IMR-90 (cell line): ENCODE measurements around the gene ANKRD55. TPM values are rescaled to one million over a fixed set of nuclear protein-coding genes. Genes with fewer than 3 reads are reported as not detected.
"Not testable (repeated sequence)": the region's sequence is repeated elsewhere in the genome, so short reads cannot be mapped to it uniquely, and the experiment has no call there.

Source experiments
- ATAC-seq: fragments of 200-7000 bp; cut with Tn5 transposase; 2 replicates; pipeline ENCODE4 v1.9.1; 2020; ENCODE audit warnings: low read depth, mild to moderate bottlenecking, moderate library complexity
- BruUV-seq: library from RNA; stranded (reverse); fragments of 400-500 nt; replicated peaks from 2 replicates; lab custom pipeline; 2021; lab: Mats Ljungman, UMichigan
- CTCF ChIA-PET: fragments of 300-600 bp; formaldehyde crosslinking; extraction: SDS; loops from one replicate; lab custom pipeline; 2021; ENCODE audit warnings: antibody characterized with exemption; lab: Yijun Ruan, JAX
- POLR2A ChIA-PET: fragments of 300-600 bp; sonication (Branson Sonifier 250); formaldehyde crosslinking; loops from one replicate; lab custom pipeline; 2022; ENCODE audit warnings: antibody characterized with exemption; ENCODE audit not compliant: unreplicated experiment; lab: Charles Lee
- DNase-seq: peaks from one replicate; pipeline ENCODE4 v3.0.0; 2013
- H2AFZ ChIP-seq: replicated peaks from 2 replicates; pipeline ENCODE3; 2013; ENCODE audit warnings: low read length, mild to moderate bottlenecking; ENCODE audit not compliant: poor library complexity
- H2AK5ac ChIP-seq: 2 replicates; pipeline ENCODE4 v1.6.1; 2013; ENCODE audit warnings: low read depth, low read length, inconsistent platforms
- H2AK9ac ChIP-seq: replicated peaks from 2 replicates; pipeline ENCODE3; 2013; ENCODE audit warnings: mild to moderate bottlenecking, low read depth, low read length, moderate library complexity; ENCODE audit not compliant: poor library complexity
- H2BK120ac ChIP-seq: 2 replicates; pipeline ENCODE4 v1.6.1; 2013; ENCODE audit warnings: low read depth, low read length, inconsistent platforms
- H2BK15ac ChIP-seq: 3 replicates; pipeline ENCODE4 v1.6.1; 2013; ENCODE audit warnings: low read depth, low read length, inconsistent platforms
- H2BK20ac ChIP-seq: 2 replicates; pipeline ENCODE4 v1.6.1; 2013; ENCODE audit warnings: low read depth, mild to moderate bottlenecking, inconsistent platforms, low read length, moderate library complexity
- H2BK5ac ChIP-seq: 2 replicates; pipeline ENCODE4 v1.6.1; 2013; ENCODE audit warnings: mild to moderate bottlenecking, low read depth, low read length, inconsistent platforms; ENCODE audit not compliant: poor library complexity, severe bottlenecking
- H3K14ac ChIP-seq: replicated peaks from 2 replicates; pipeline ENCODE4 v1.6.1; 2013; ENCODE audit warnings: low read depth, low read length, inconsistent platforms
- H3K18ac ChIP-seq: 2 replicates; pipeline ENCODE4 v1.6.1; 2013; ENCODE audit warnings: low read depth, low read length, control low read depth
- H3K23ac ChIP-seq: 2 replicates; pipeline ENCODE4 v1.6.1; 2013; ENCODE audit warnings: low read depth, low read length, inconsistent platforms
- H3K27ac ChIP-seq: 2 replicates; pipeline ENCODE4 v1.5.1; 2013; ENCODE audit warnings: mild to moderate bottlenecking, control low read depth, low read length; ENCODE audit not compliant: insufficient read depth
- H3K27me3 ChIP-seq: 2 replicates; pipeline ENCODE4 v1.6.1; 2013; ENCODE audit warnings: low read length; ENCODE audit not compliant: control insufficient read depth, insufficient read depth
- H3K36me3 ChIP-seq: 2 replicates; pipeline ENCODE4 v1.6.1; 2013; ENCODE audit warnings: low read length, mixed read lengths; ENCODE audit not compliant: control insufficient read depth, insufficient read depth
- H3K4ac ChIP-seq: 2 replicates; pipeline ENCODE4 v1.6.1; 2013; ENCODE audit warnings: low read depth, low read length, inconsistent platforms
- H3K4me1 ChIP-seq: 2 replicates; pipeline ENCODE4 v1.6.1; 2013; ENCODE audit warnings: low read length, mixed read lengths; ENCODE audit not compliant: control insufficient read depth, insufficient read depth
- H3K4me2 ChIP-seq: 2 replicates; pipeline ENCODE4 v1.6.1; 2013; ENCODE audit warnings: low read depth, mild to moderate bottlenecking, control low read depth, low read length, moderate library complexity
- H3K4me3 ChIP-seq: 2 replicates; pipeline ENCODE4 v1.5.1; 2013; ENCODE audit warnings: low read depth, mild to moderate bottlenecking, control low read depth, low read length, moderate library complexity; ENCODE audit not compliant: insufficient read depth
- H3K56ac ChIP-seq: 2 replicates; pipeline ENCODE4 v1.6.1; 2013; ENCODE audit warnings: low read length, inconsistent platforms; ENCODE audit not compliant: insufficient read depth; ENCODE audit errors: extremely low read depth
- H3K79me1 ChIP-seq, 2 experiments: 2 replicates each; pipeline ENCODE4 v1.6.1; 2013; ENCODE audit warnings: low read length in 2 of 2, inconsistent platforms in 1 of 2, low read depth in 1 of 2
- H3K9ac ChIP-seq: 2 replicates; pipeline ENCODE4 v1.6.1; 2013; ENCODE audit warnings: low read depth, low read length, control low read depth
- H3K9me1 ChIP-seq: 2 replicates; pipeline ENCODE4 v1.6.1; 2013; ENCODE audit warnings: low read length, inconsistent platforms; ENCODE audit not compliant: insufficient read depth
- H3K9me3 ChIP-seq: 2 replicates; pipeline ENCODE4 v1.6.1; 2013; ENCODE audit warnings: low read length; ENCODE audit not compliant: control insufficient read depth, insufficient read depth
- H4K20me1 ChIP-seq: 2 replicates; pipeline ENCODE4 v1.6.1; 2013; ENCODE audit warnings: low read length, inconsistent platforms; ENCODE audit not compliant: insufficient read depth
- H4K5ac ChIP-seq: 2 replicates; pipeline ENCODE4 v1.6.1; 2013; ENCODE audit warnings: mild to moderate bottlenecking, low read depth, low read length, control low read depth
- H4K8ac ChIP-seq, 2 experiments: 2 replicates each; pipeline ENCODE4 v1.6.1; 2013; ENCODE audit warnings: low read depth in 2 of 2, low read length in 2 of 2, control low read depth in 1 of 2, inconsistent platforms in 1 of 2
- H4K91ac ChIP-seq: 2 replicates; pipeline ENCODE4 v1.6.1; 2013; ENCODE audit warnings: low read depth, low read length, inconsistent platforms; ENCODE audit not compliant: insufficient read depth
- MXI1 ChIP-seq: IDR thresholded peaks from 2 replicates; pipeline ENCODE4 v1.6.1; 2012; ENCODE audit warnings: low read depth, mild to moderate bottlenecking, low read length, moderate library complexity, borderline replicate concordance
- POLR2A ChIP-seq: IDR thresholded peaks from 2 replicates; pipeline ENCODE4 v1.6.1; 2012; ENCODE audit warnings: mild to moderate bottlenecking, low read depth, low read length
- dilution Hi-C: fragments of 300-500 bp; cut with HindIII; formaldehyde crosslinking; loops from one replicate; pipeline ENCODE4 v1.14.3; 2018; ENCODE audit warnings: low sequenced_read_pairs; ENCODE audit not compliant: unreplicated experiment
- in situ Hi-C: fragments of 300-500 bp; cut with MboI; formaldehyde crosslinking; loops from 3 replicates; pipeline ENCODE4 v1.14.3; 2019; ENCODE audit warnings: low sequenced_read_pairs, inconsistent platforms, mixed read lengths
- intact Hi-C: fragments of 100-400 bp; cut with micrococcal nuclease; formaldehyde crosslinking; loops from 2 replicates; pipeline ENCODE4 v1.10.0; 2022
- polyA plus RNA-seq, 3 experiments: library from polyadenylated mRNA; depleted of rRNA; stranded (reverse); fragments of >200 nt; gene quantifications; 2 replicates each; pipeline ENCODE4 v1.2.3, GENCODE V29; 2012; ENCODE audit warnings: low replicate concordance in 1 of 3
- total RNA-seq: library from RNA; depleted of rRNA; stranded (reverse); fragments of >200 nt; gene quantifications from 2 replicates; pipeline ENCODE4 v1.2.3, GENCODE V29; 2012

ANKRD55 gene
- total and polyA plus RNA-seq, 2 of the 4 experiments (the other 2 are of a cell fraction), result not detected

- TF ChIP-seq MXI1 (no peak), POLR2A (no peak)
These were observed 26.8 kb downstream of the ANKRD55 start (continued) for GRCh38 chr5:56206126-56206910.

- H4K20me1 ChIP-seq, H3K56ac ChIP-seq, H3K27me3 ChIP-seq, BruUV-seq, H4K5ac ChIP-seq, H3K4me3 ChIP-seq, ATAC-seq, H4K91ac ChIP-seq, H3K9me3 ChIP-seq, H3K4ac ChIP-seq, DNase-seq, H2BK20ac ChIP-seq, H3K36me3 ChIP-seq, dilution Hi-C loops, H3K27ac ChIP-seq, H2AK9ac ChIP-seq, H3K4me2 ChIP-seq, H2AFZ ChIP-seq, H2AK5ac ChIP-seq, POLR2A ChIA-PET, H3K23ac ChIP-seq, H2BK120ac ChIP-seq, H4K8ac ChIP-seq, H3K9ac ChIP-seq, H3K79me1 ChIP-seq, H2BK5ac ChIP-seq, H3K18ac ChIP-seq, H3K14ac ChIP-seq, CTCF ChIA-PET, H2BK15ac ChIP-seq, in situ Hi-C loops: not testable (repeated sequence)
- Histone ChIP-seq H3K9me1 (peaks cover 14% of the 10 kb centered on the region), H3K4me1 (peaks cover 14% of the 10 kb centered on the region)
- intact Hi-C loops, result loop anchor here (10.0 kb wide), 1 partner anchor 489 kb away; the partner anchor contains the start of gene SLC38A9
These were observed 29.2 kb downstream of the ANKRD55 start for GRCh38 chr5:56203936-56204335.
